GM19025 (cell line): ENCODE data around the gene RHOC.

ENCODE experiments used
- ATAC-seq: cut with Tn5 transposase; IDR thresholded peaks from one replicate; pipeline ENCODE4 v1.9.1; 2021; ENCODE audit warnings: mild to moderate bottlenecking, low read depth, moderate library complexity; ENCODE audit not compliant: unreplicated experiment

RHOC gene

GRCh38 chr1:112718691-112719418, 11.9 kb upstream of the RHOC start:
- ATAC-seq, result no peak

- no peak for ATAC-seq
Observed at GRCh38 chr1:112717263-112717873, 10.4 kb upstream of the RHOC start.

- ATAC-seq, result no peak
Observed at GRCh38 chr1:112716133-112716720, 9.3 kb upstream of the RHOC start.

- ATAC-seq, result peak; percentile 77
Observed at GRCh38 chr1:112715264-112716053, 8.5 kb upstream of the RHOC start, which contains the start of gene PPM1J. Gene PPM1J, minus strand, starts transcription at chr1:112715332. Its CDS starts 31 bp downstream, at chr1:112715301.

- ATAC-seq, result no peak
Observed at GRCh38 chr1:112714313-112715263, 7.7 kb upstream of the RHOC start.

- no peak for ATAC-seq
Observed at GRCh38 chr1:112713466-112714312, 6.8 kb upstream of the RHOC start.

- no peak for ATAC-seq
Observed at GRCh38 chr1:112712701-112713128, 5.8 kb upstream of the RHOC start.

- no peak for ATAC-seq
Observed at GRCh38 chr1:112712191-112712590, 5.3 kb upstream of the RHOC start.

GRCh38 chr1:112711670-112712069, 4.7 kb upstream of the RHOC start:
- no peak for ATAC-seq

GRCh38 chr1:112711041-112711440, 4.1 kb upstream of the RHOC start:
- no peak for ATAC-seq

- ATAC-seq, result no peak
Observed at GRCh38 chr1:112710586-112710985, 3.7 kb upstream of the RHOC start.

- no peak for ATAC-seq
Observed at GRCh38 chr1:112710159-112710558, 3.2 kb upstream of the RHOC start.

GRCh38 chr1:112708489-112708888, 1.6 kb upstream of the RHOC start:
- no peak for ATAC-seq

GRCh38 chr1:112708002-112708448, 1.1 kb upstream of the RHOC start:
- no peak for ATAC-seq

- peak; percentile 67 for ATAC-seq
Observed at GRCh38 chr1:112707221-112708001, 484 bp upstream of the RHOC start.

- ATAC-seq, result peak; percentile 42
Observed at GRCh38 chr1:112704934-112705627, 1.8 kb downstream of the RHOC start.

GRCh38 chr1:112704391-112704933, 2.5 kb downstream of the RHOC start:
- ATAC-seq, result no peak
